HG03439 (cell line): ENCODE measurements around the gene KLF17.

Source experiments
- ATAC-seq: cut with Tn5 transposase; IDR thresholded peaks from one replicate; pipeline ENCODE4 v1.9.1; 2021; ENCODE audit warnings: mild to moderate bottlenecking, moderate library complexity; ENCODE audit not compliant: unreplicated experiment

Gene KLF17

DNA sequence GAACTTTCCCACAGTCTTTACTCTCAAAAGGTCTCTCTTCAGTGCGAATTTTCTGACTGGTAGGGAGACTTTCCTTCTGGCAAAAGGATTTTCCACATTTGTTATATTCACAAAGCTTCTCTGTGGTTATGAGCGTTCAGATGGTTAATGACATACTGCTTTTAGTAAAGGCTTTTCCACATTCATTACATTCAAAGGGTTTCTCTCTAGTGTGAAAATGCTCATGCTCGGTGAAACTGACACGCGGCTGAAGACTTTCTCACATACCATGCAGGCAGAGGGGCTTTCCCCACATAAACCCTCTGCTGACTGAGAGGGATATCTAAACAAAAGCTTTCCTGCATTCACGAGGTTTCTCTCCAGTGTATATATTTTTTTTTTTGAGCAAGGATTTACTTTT, 32.7 kb downstream of the KLF17 start:
- ATAC-seq = no peak

DNA sequence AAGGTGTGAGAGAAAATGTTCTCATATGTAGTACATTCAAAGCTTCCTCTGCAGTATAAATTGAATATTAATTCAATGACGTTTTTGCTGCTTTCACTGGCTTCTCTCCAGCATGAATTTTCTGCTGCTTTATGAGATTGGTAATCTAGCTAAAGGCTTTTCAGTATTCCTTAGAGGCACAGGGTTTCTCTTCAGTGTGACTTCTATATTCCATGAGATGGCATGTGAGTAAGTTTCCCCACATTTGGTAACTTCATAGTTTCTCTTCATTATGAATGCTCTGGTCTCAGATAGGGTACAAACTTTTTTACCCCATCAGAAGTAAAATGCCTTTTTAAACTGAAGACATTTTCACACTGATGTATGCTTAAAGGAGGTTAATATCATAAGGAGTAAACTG, 33.2 kb downstream of the KLF17 start:
- no peak for ATAC-seq

DNA sequence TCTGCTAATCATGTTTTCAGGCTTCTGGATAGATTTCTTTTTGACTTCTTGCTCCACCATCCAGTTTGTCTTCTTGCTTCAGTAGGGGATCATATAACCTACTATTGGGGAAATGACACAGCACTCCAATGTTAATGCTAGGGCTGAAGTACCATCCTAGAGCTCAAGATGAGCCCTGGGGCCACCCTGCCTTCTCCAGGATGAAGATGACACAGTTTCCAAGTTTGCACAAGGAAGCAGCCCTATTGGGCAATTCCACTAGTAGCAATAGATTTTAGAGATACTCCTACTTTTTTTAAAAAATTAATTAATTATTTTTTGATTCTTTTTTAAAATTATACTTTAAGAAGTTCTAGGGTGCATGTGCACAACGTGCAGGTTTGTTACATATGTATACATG, 34.1 kb downstream of the KLF17 start:
- no peak for ATAC-seq

DNA sequence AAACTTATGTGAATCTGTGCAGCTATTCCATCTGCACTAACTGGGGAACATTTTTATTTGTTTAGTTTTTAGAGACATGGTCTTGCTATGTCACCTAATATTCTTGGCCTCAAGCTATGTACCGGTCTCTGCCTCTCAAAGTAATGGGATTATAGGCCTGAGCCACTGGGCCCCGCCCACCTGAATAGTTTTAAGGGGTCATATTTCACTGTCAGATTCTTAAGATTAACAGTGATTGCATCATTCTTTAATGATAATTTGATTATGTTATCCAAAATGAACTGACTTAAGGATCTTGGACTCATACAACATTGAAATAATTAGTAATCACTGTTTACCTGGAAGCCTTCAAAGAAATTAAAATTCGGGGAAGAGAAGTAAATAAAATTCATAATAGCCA, 35.4 kb downstream of the KLF17 start:
- ATAC-seq = no peak

GRCh38 chr1:44157903-44158302, 39.3 kb downstream of the KLF17 start:
- no peak for ATAC-seq

DNA sequence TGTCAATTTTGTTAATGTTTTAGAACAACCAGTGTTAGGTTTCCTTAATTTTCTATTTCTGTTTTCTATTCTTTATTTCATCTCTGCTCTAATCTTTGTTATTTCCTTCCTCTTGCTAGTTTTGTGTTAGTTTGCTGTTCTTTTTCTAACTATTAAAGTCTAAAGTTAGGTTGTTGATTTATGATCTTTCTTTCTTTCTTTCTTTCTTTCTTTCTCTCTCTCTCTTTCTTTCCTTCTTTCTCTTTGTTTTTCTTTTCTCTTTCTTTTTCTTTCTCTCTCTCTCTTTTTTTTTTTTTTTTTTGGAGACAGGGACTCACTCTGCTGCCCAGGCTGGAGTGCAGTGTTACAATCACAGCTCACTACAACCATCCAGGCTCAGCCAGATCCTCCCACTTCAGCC, 40.2 kb downstream of the KLF17 start:
- ATAC-seq = no peak

GRCh38 chr1:44161546-44161945, 42.9 kb downstream of the KLF17 start:
- ATAC-seq = no peak

DNA sequence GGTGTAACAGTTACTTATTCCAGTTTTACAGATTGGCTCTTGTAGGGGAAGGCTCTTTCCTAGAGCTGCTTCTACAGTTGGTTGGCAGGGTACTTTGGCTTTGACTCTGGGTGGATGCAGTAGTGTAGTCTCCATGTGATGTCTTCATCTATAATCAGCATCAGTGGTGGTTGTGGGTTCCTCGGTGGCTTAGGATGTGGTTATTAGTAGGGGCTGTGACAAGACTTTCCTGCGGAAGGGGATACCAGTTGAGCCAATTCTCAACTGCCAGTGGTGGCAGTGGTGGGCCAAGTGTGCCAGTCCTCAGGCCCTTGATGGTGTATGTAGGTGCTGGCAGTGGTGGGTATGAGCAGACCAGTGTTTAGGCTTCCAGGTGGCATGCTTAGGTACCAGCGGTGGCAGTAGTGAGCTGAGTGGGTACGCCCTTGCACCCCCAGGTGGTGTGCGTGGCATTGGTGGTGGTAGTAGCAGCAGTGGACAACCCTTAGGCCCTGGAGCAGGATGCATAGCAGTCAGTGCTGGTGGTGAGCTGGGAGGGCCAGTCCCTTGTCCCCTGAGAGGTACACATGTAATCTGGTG, 50.0 kb downstream of the KLF17 start:
- no peak for ATAC-seq

- no peak for ATAC-seq
Observed at GRCh38 chr1:44170281-44170823, 51.7 kb downstream of the KLF17 start.

DNA sequence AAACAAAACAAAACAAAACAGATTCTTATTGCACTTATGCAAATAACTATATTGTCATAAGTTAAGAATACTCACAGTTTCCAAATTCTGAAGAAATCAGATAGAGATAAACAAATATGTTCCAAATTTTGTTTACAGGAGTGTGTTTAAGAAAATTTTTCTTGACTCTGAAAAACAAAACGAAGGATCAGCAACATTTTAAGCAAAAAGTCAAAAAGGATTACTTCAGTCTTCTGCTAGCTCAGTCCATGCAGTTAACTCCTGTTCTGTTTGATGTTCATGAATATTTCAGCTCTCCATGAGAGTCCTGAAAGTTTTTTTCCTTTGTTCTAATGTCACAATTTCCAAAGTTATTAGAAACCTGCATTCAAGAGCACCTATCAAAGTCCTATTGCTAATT, 56.0 kb downstream of the KLF17 start:
- no peak for ATAC-seq
